ENCODE measurements around the gene DDC.

The DDC gene

DNA sequence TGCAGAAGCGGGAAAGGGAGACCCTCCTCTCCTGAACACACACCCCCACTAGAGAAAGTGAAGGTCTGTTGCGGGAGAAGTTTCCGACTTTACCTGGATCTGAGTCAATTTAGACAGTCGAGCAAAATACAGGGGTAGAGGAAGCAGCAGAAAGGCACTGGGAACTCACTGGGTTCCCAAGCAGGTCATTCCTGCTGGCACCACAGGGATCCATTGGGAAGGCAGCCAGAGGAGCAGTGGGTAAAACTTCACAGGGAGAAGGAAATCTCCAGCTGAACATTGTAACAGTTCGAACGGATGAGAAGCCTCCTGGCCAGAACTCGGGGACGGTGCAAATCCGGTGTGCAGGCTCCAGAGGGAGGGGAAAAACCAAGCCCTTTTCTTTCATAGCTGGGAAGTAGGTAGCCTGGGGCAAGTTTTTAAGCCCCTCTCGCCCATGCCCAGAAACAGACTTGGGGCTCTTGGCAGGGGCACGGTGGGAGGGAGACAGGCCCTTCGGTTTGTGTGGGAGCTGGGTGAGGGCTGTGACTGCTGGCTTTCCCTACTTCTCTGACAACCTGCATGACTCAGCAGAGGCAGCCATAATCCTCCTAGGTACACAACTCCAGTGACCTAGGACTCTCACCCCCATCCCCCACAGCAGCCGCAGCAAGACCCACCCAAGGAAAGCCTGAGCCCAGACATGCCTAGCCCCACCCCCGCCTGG lies 51.9 kb downstream of the DDC start:
- no peak for DNase-seq

DNA sequence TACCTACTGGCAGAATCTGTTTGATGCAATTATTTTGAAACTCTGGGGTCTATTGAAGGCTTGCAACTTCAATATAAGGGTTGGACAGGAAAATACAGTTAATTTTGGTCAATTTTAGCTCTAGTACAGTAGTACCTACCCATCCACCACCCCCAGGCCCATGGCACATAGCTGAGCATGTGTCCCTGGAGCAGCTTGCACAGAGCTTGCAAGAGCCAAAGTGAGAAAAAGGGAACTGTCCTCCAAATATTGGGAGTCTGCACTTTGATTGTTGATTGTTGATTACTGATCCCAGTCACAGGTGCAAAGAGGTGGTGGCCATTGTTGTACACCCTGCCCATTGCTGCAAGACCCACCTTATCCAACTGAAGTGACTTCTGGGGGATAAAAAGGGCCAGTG lies 52.8 kb downstream of the DDC start:
- no peak for DNase-seq

DNA sequence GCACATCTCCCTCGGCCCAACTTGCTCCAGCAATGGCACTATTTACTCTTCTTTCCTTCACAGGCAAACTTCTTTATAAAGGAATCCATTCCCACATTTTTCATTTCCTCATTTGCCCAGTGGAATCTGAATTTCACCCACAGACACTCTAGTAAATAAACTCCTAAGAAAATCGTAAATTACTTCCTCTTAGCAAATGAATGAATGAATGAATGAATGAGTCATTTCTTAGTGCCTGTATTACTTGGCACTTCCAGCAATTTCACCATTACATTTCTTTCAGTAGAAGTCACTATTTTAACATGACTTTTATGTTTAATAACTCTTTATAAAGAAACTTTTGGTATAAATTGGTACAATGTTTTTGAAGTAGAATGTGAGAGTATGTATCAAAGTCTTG lies 55.7 kb downstream of the DDC start:
- DNase-seq = no peak

DNA sequence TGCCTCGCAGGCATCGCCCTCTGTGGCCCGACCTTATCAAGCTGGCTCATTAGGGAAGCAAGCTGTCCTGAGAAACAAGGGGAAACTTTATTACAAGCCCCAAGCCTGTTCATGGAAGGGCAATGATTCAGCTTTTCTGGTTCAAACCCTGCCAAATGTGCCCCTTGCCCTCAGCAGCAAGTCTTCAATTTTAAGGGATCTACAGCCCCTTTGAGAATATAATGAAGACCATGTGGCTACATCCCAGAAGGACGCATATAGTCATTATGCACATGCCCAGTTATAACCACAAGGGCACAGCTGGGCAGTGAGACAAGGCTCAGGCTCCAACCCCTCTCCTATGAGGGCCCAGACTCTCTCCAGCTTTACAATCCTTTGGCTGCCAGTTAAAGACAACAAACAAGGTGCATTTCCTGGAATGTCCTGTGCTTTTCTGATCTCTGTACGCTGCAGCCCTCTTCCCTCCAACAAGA lies 56.7 kb downstream of the DDC start:
- no peak for DNase-seq

DNA sequence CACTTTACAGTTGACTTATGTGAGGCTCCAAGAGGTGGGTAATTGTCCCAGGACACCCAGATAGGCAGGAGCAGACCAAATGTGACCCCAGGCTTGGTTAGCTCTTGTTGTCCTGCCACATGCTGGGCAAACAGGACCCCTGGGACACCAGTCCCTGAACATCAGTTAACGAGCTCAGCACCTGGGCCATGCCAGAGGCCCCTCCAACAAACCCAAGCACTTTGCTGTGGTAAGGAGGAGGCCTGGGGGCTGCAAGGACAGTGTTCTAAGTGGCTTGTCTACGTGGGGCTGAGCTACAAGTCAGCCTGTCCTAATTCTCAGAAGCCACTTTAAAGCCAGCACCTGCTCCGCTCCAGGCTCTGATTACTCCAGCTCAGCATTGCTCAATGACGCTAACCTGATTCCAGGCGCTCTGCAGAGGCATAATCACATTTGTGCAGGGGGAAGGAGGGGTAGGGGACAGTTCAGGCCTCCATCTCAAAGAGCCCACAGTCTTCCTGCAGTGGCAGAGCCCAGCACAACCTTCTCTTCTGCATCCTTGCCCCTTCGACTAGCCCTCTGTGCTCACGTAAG lies 57.2 kb downstream of the DDC start:
- DNase-seq = no peak

DNA sequence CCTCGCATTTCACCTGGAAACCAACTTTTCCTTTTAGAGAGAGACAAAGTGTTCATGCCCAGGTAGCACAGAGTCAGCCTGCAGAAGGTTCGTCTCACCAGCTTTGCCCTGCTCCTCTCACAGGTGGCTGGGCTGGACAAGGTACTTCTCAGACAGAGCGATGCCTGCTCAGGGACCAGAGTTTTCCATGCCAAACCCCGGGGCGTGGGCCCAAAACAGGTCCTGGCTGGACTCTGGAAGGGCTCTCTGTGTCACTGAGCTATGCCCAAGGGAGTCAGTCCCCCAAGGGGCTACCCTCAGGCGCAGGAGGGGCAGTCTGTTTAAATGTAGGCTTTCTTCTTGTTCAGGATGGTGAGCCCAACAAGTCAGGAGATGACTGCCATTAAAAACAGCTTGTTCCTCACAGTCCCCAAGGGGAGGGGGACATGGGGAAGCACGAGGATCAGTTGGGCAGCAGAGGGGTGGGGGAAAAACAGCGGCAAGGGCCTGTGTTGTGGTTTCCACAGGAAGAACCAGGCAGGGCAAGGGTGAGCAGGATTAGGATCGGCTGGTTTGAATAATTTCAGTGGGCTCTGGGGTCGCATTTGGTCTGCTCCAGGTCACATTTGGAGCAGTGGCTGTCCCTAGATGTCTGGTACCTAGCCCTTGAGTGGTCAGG lies 59.5 kb downstream of the DDC start:
- DNase-seq = no peak

DNA sequence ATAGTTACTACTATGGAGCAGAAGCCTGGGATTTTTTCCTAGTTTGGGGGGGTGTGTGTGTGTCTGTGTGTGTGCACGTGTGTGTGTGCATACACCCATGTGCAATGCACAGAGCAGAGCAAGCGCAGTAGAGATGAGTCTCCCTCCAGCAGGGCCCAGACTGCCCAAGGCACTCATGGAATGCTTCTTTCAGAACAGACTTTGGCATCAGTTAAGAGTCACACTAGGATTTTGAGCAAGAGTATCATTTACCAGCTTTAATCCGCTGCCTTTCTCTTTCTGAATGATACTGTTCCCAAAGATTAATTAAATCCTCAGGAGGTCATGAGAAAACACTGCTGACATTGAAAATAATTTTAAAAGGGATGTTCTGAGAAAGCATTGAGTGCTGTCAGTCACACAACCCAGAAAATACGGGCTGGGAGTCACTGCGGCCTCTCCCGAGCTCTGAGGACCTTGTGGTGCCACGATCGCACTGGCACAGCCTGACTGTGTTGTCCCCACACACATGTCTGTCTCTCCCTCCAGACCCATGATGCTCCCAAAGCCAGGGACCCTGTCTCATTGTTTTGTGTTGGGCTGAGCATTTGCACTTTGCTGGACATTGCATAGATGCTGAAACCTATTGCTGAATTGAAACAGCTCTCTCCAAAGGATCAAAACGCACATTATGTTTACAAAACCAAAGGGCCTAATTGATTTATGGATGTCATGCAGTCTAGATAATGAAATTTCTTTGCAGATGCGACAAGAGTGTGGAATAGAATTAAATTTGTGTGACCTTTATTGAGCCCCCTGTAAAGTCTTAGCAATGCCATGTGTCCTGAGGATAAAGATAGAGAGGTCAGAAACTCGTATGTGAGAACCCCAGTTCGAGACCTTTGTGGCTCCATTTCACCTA lies 60.3 kb downstream of the DDC start:
- no peak for DNase-seq

DNA sequence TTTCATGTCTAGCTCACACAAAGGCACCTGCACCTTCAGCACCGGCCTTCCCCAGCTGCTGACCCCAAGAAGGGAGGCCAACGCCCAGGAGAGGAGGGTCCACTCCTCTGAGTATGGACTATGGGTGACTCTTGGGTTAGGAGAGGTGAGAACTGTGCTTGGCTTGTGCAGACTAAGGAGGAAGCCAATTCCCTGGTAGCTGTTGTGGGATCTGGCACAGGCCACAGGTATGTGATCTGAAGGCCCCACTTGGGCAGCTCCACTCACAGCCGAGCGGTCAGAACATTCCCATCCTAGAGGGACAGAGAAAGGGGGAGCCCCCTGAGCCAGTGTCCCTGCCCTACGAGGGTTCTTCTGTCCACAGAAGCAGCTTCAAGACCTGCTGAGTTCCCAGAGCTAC lies 62.3 kb downstream of the DDC start:
- DNase-seq = no peak

DNA sequence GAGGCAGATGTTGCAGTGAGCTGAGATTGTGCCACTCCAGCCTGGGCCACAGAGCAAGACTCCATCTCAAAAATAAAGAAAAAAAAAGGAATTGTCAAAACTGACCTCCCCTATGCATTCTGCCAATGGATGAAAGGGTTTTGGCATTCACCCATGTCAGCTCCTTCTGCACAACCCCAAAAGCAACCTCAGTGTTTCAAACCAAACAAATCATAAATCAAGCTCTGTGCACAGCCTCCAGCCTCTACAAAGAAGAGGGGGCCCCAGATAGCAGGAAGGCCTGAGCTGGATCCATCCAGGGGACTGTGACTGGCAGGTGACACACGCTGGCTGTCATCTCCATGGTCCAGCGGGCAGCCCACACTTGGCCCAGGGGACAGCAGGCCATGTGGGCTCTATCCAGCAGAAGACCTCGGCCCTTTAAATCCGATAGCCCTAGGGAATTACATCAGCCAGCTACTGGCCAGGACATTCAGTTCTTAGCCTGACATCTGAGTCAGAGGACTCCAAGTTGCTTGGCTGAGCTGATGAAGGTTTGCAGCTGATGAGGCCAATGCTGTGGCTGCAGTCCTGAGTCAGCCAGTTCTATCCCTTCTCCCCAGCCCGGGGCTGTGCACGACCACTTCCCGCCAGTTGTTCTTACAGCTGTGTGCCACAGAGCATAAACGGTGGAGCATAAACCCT lies 63.1 kb downstream of the DDC start:
- no peak for DNase-seq

DNA sequence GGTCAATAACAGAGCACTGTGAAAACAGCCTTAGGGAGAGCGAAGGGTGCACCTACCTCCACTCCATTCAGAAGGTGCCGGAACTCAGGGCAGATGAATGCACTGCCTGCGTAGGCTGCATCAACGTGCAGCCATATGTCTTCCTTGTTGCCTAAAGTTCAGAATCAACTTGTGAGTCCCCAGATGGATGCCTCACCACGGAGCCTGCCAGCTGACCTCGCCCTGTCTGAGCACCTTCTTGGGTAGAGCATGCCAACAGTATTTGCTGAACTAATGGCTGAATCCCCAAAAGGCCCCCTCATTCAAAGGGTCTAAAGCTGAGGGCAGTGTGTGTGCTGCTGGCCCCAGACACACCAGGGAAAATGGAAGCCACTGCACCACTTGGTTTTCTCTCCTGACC lies 66.1 kb downstream of the DDC start:
- no peak for DNase-seq

DNA sequence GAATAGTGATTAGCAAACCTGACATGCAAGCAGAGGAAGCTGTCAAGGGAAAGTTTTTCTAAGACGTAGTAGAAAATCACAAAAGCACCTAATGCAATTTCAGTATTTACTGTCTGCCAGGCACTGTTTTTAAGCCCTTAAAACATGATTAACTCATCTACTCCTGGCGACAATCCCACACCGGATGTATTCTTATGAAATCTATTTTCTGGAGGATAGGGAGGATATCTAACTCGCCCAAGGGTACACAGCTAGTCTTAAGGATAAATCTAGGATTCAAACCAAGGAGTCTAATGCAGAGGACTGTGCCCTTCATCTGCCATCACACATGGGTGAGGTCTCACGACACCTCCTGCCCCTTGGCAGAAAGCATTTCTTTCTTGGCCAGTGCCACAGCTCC lies 67.2 kb downstream of the DDC start:
- no peak for DNase-seq

DNA sequence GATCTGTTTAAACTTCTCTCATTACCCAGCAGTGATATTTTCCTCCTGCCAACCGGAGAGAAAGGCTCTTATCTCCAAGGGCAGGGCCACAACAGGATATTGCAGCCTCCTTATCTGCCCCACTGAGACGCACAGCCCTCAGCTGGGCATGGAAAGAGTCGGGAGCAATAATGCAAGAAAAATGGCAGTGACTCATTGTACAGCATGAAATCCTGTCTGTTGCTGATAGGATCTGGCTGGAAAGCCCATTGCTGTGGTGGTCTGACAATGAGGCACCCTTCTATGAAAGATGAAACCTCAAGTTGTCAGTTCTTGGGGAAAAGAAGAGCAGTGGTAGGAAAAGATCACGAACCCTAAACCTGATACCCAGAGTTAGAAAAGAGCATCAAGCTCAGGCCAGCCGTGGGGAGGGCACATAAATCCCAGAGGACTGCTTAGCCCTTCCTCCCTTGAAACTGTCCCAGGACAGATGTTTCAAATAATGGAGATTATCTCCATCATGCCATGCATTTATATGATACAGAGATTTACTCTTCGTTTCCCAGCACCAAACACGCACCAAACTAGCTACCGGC lies 68.0 kb downstream of the DDC start:
- DNase-seq = no peak

DNA sequence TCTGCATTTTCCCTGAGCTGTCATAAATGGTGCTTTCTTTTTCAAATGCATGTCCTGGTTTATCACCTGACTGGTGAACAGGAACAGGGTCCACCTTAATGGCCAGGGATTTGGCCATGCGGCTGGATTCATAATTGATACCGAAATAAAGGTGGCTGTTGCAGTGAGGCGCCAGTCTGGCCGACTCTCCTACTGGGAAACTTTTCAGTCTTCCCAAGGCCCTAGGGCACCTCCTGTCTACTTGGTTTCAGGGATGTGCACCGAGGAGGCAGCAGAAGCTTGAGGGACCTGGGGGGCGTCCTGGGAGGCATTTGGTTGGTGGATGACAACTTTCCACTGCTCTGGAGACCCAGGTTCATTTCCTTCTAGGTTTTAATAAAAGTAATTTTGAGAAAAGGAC lies 68.6 kb downstream of the DDC start:
- DNase-seq = no peak

DNA sequence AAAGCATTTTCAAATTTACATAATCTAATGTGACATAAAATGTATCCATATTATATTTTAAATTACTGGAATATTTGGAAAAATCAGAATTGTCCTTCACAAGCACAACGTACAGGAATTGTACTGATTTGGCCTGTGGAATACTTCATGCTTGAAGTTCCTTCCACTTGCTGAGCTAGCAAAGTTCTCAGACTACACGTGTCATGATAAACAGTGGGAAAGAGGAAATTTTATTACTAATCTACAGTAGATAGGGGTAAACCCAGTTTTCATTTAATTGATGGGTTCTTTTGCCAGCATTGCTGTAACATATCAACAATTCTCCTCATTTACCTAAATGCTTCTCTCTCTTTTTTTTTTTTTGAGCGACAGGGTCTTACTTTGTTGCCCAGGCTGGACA lies 69.5 kb downstream of the DDC start:
- no peak for DNase-seq

DNA sequence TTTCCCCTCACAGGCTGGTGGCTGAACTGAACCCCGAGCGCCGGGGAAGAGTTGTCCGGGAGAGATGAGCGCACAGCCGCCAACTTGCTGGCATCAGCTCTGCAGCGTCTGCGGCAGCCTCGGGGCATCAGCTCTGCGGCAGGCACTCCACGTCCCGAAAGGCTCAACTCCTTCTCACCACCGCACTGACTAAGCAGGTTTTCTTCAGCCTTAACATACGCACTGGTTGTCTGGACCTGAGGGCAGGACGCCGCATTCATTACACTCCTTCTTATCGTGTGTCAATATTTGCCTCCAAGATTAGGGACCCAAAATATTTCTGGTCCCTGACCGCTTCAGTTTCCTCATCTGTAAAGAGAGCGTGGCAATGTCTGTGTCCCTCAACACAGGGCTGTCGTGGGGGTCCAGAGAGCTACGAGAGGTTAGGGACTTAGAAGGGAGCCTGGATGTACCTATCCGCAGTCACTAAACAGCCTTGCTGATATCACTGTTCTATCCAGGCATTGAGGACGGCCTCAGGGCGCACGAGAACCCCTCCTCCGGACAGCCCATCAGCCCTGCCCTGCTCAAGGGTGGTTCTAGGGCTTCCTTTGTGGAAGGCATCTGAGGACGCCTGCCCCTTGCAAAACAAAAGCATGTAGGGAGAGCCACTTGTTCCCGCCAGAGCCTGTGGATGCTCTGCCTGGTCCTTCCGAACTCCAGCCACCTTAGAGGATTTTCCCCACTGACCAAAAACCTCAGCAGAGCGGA lies 72.3 kb downstream of the DDC start:
- no peak for DNase-seq

DNA sequence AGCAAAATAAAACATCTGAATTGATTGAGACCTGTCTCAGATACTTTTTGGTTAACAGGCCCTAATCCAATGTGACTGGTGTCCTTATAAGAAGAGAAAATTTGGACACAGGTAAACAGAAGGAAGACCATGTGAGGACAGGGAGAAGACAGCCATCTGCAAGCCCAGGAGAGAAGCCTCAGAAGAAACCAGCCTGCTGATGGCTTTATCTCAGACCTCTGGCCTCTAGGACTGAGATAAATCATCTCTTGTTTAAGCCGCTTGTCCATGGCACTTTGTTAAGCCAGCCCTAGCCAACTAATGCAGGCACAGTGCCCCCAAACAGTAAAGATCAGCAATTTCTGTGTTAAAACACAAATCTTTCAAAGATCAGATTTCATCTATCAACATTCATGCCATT lies 73.3 kb downstream of the DDC start:
- DNase-seq = no peak

DNA sequence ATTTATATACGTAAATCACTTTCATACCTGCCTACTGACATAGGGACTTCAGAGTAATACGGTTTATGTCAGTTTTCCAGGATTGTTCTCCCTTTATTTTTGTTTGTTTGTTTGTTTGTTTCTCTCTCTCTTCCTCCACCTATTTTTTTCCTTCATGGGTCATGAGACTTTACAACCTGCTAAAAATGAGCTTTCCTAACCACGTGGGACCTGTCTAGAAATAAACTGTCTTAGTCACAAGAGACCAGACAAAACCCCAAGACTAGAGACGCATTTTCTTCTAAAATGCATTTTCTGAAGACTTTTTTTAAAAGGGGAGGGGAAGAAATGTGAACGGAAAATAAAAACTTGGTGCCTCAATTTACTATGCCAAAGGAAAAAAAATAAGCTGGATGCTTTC lies 74.0 kb downstream of the DDC start:
- no peak for DNase-seq

DNA sequence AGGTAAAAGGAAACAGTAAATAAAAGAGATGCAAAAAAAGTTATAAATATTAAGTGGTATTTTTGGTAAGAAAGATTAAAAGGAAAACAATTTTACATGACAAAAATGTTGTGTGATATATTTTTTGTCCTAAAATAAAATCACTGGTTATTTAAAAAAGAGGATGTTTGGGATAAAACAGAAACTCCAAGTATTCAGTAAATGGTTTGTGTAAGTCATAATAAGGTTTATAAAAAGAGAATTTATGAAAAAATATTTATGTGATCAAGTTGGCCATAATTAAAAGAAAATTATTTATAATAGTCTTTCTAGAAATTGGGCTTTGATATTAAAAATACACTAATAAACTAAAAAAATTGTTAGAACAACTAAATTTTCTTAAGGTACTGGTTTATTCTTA lies 76.8 kb downstream of the DDC start:
- DNase-seq = no peak

DNA sequence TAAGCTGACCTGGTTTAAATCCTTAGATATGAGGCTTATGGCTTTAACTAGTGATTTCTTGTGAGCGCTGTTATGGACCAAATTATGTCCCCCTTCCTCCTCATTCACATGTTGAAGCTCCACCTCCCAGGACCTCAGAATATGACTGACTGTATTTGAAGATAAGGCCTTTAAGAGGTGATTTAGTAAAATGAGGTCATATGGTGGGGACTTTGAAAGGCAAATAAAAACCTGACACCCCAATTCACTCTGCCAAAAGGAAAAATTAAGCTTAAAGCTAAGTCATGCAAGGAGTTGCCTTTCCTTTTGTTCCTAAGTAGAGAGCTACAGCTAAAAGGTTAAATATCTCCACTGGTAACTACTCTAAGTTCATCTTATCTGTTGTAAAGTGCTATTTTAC lies 78.7 kb downstream of the DDC start:
- no peak for DNase-seq

DNA sequence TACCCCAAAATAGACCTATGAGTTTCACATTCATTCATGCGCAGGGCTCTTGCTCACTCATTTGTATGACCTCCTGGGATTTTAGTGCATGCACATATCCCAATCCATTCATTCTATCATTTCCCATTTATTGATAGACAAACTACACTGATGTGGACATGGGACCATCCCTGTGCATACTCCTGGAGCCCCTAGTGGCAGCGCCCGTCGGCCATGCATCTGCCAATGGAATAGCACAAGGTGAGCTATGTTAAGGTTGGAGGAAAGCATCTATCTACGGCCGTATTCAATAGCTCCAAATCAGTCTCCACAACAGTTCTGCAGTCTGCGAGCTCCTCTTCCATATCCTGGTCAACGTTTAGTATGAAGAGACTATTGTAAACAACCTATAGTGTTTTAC lies 83.3 kb downstream of the DDC start:
- no peak for DNase-seq

DNA sequence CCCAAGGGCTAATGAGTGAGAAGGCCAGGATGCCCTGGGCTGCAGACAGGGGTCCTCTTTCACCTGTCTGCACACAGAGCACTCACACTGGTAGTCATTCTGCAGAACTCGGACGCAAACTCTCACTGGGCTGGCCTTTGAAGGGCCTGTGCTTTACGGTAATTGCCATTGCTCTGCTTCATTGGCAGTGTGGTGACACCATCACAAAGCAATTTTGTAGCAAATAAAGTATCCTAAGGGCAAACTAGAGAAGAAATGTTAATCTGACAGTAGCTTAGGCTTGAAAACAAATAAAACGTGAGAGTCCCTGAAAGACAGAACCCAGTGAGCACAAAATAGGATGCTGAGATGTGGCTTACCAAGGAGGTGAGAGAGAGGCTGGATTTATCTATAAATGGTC lies 84.4 kb downstream of the DDC start:
- no peak for DNase-seq
